SK-N-SH (cell line): ENCODE results near the gene RTN4RL2. TPM values are rescaled to one million over a fixed set of nuclear protein-coding genes. Genes with fewer than 3 reads are reported as not detected.

Experiments used
- CTCF ChIA-PET: fragments of 300-600, 350-600 bp; formaldehyde crosslinking; extraction: SDS; loops from one replicate; lab custom pipeline; 2021; lab: Yijun Ruan, JAX
- POLR2A ChIA-PET: fragments of 350-600 bp; sonication (Branson Sonifier 250); formaldehyde crosslinking; extraction: SDS; loops from one replicate; lab custom pipeline; 2020; ENCODE audit warnings: antibody characterized with exemption, inconsistent platforms; lab: Yijun Ruan, JAX
- DNase-seq: peaks from one replicate; pipeline ENCODE4 v3.0.0; 2012
- H2AFZ ChIP-seq: fragments of 200-600 bp; sonication (generic); 2 replicates; pipeline ENCODE4 v1.8.1; 2016; ENCODE audit warnings: antibody characterized with exemption, mild to moderate bottlenecking, low read depth
- H3F3A ChIP-seq: fragments of 200-600 bp; sonication (generic); replicated peaks from 2 replicates; pipeline ENCODE3; 2016; ENCODE audit warnings: antibody characterized with exemption, mild to moderate bottlenecking; ENCODE audit not compliant: insufficient read depth
- H3K27ac ChIP-seq, 2 experiments: fragments of 200-500 bp in 1 of 2; fragments of 200-600 bp in 1 of 2; sonication (Bioruptor generic) in 1 of 2; sonication (generic), shearing (Covaris generic) in 1 of 2; 2 replicates each; pipeline versions ENCODE4 v1.5.1 to v1.6.1; 2014 to 2016; ENCODE audit warnings: low read depth in 2 of 2, inconsistent platforms in 1 of 2, low read length in 1 of 2, mild to moderate bottlenecking in 1 of 2, mixed read lengths in 1 of 2
- H3K27me3 ChIP-seq: fragments of 200-600 bp; sonication (generic), shearing (Covaris generic); 2 replicates; pipeline ENCODE4 v1.6.1; 2016; ENCODE audit warnings: mixed run types; ENCODE audit not compliant: insufficient read depth
- H3K36me3 ChIP-seq, 2 experiments: fragments of 200-500 bp in 1 of 2; fragments of 200-600 bp in 1 of 2; sonication (Bioruptor generic) in 1 of 2; sonication (generic) in 1 of 2; replicated peaks in 1 of 2; 2 replicates each; pipeline versions ENCODE3 to v1.5.1; 2014 to 2016; ENCODE audit warnings: low read length in 1 of 2, mild to moderate bottlenecking in 1 of 2; ENCODE audit not compliant: insufficient read depth in 2 of 2, control insufficient read depth in 1 of 2
- H3K4me1 ChIP-seq, 2 experiments: fragments of 200-500 bp in 1 of 2; fragments of 200-600 bp in 1 of 2; sonication (Bioruptor generic) in 1 of 2; sonication (generic), shearing (Covaris generic) in 1 of 2; 2 replicates each; pipeline versions ENCODE4 v1.5.1 to v1.6.1; 2014 to 2016; ENCODE audit warnings: low read depth in 1 of 2, low read length in 1 of 2, mixed run types in 1 of 2; ENCODE audit not compliant: insufficient read depth in 2 of 2, control insufficient read depth in 1 of 2
- H3K4me2 ChIP-seq: fragments of 200-600 bp; sonication (generic), shearing (Covaris generic); 2 replicates; pipeline ENCODE4 v1.6.1; 2017; ENCODE audit warnings: mixed run types
- H3K4me3 ChIP-seq, 2 experiments: fragments of 200-500 bp in 1 of 2; fragments of 200-600 bp in 1 of 2; sonication (Bioruptor generic) in 1 of 2; sonication (generic), shearing (Covaris generic) in 1 of 2; 2 replicates each; pipeline versions ENCODE4 v1.5.1 to v1.8.1; 2014 to 2016; ENCODE audit warnings: low read depth in 2 of 2, inconsistent platforms in 1 of 2, low read length in 1 of 2, mild to moderate bottlenecking in 1 of 2, mixed read lengths in 1 of 2, moderate library complexity in 1 of 2
- H3K79me2 ChIP-seq: fragments of 200-600 bp; sonication (generic); 2 replicates; pipeline ENCODE4 v1.8.1; 2017; ENCODE audit warnings: mild to moderate bottlenecking; ENCODE audit not compliant: insufficient read depth
- H3K9ac ChIP-seq: fragments of 200-600 bp; sonication (generic); 2 replicates; pipeline ENCODE4 v1.6.1; 2017; ENCODE audit warnings: mixed run types
- H3K9me2 ChIP-seq: fragments of 200-600 bp; sonication (generic); 2 replicates; pipeline ENCODE4 v1.6.1; 2017; ENCODE audit warnings: mixed run types
- H3K9me3 ChIP-seq: fragments of 200-600 bp; sonication (generic); 2 replicates; pipeline ENCODE4 v1.6.1; 2017; ENCODE audit warnings: mixed run types, mild to moderate bottlenecking, moderate library complexity
- H4K20me1 ChIP-seq: fragments of 200-600 bp; sonication (generic); 2 replicates; pipeline ENCODE4 v1.6.1; 2017; ENCODE audit warnings: mild to moderate bottlenecking, mixed run types; ENCODE audit not compliant: insufficient read depth
- CHD2 ChIP-seq: fragments of 150-350 bp; IDR thresholded peaks from 2 replicates; pipeline ENCODE4 v1.6.1; 2018; ENCODE audit warnings: low read length; ENCODE audit not compliant: partially characterized antibody
- EP300 ChIP-seq, 2 experiments: IDR thresholded peaks; 2 replicates each; pipeline versions ENCODE4 v1.4.0 to v1.6.1; 2012; ENCODE audit warnings: borderline replicate concordance in 1 of 2, low read depth in 1 of 2, low read length in 1 of 2
- EZH2phosphoT487 ChIP-seq: fragments of 200-600 bp; sonication (generic); IDR thresholded peaks from 2 replicates; pipeline ENCODE4 v1.6.1; 2017; ENCODE audit warnings: low read depth, mixed run types, mild to moderate bottlenecking, antibody characterized with exemption, moderate library complexity, borderline replicate concordance
- FOXJ3 ChIP-seq: sonication (generic); formaldehyde crosslinking; IDR thresholded peaks from 2 replicates; pipeline ENCODE4 v1.5.1; 2020; ENCODE audit warnings: mild to moderate bottlenecking, missing genetic modification reagents
- FOXM1 ChIP-seq: IDR thresholded peaks from 2 replicates; pipeline ENCODE4 v1.4.0; 2012; ENCODE audit warnings: low read depth, mild to moderate bottlenecking
- GABPA ChIP-seq: IDR thresholded peaks from 2 replicates; pipeline ENCODE4 v1.4.0; 2012; ENCODE audit warnings: low read depth, mild to moderate bottlenecking
- JUND ChIP-seq: IDR thresholded peaks from 2 replicates; pipeline ENCODE4 v1.4.0; 2012
- MXI1 ChIP-seq: IDR thresholded peaks from 2 replicates; pipeline ENCODE4 v1.6.1; 2012; ENCODE audit warnings: mild to moderate bottlenecking, low read depth, low read length, improper control_type of control experiment
- NFIC ChIP-seq: IDR thresholded peaks from 2 replicates; pipeline ENCODE4 v1.4.0; 2012; ENCODE audit warnings: borderline replicate concordance
- NRF1 ChIP-seq: IDR thresholded peaks from 2 replicates; pipeline ENCODE4 v1.6.1; 2012; ENCODE audit warnings: low read depth, mild to moderate bottlenecking, low read length
- POLR2AphosphoS5 ChIP-seq: IDR thresholded peaks from 2 replicates; pipeline ENCODE4 v1.6.1; 2012; ENCODE audit warnings: low read depth, low read length
- RAD21 ChIP-seq: IDR thresholded peaks from 2 replicates; pipeline ENCODE4 v1.6.1; 2012; ENCODE audit warnings: mild to moderate bottlenecking, low read length
- RCOR1 ChIP-seq: fragments of 150-350 bp; IDR thresholded peaks from 2 replicates; pipeline ENCODE4 v1.6.1; 2017; ENCODE audit warnings: antibody characterized with exemption, low read length
- REST ChIP-seq: IDR thresholded peaks from 2 replicates; pipeline ENCODE4 v1.6.1; 2012; ENCODE audit warnings: mild to moderate bottlenecking, low read depth, low read length, moderate library complexity
- RFX5 ChIP-seq: IDR thresholded peaks from 2 replicates; pipeline ENCODE4 v1.6.1; 2012; ENCODE audit warnings: mild to moderate bottlenecking, improper control_type of control experiment, low read length
- RXRA ChIP-seq: IDR thresholded peaks from 2 replicates; pipeline ENCODE4 v1.4.0; 2012; ENCODE audit warnings: low read depth, mild to moderate bottlenecking, borderline replicate concordance
- SMC3 ChIP-seq: IDR thresholded peaks from 2 replicates; pipeline ENCODE4 v1.6.1; 2012; ENCODE audit warnings: low read depth, low read length, improper control_type of control experiment
- TAF1 ChIP-seq: IDR thresholded peaks from 2 replicates; pipeline ENCODE4 v1.6.1; 2012; ENCODE audit warnings: low read depth, mild to moderate bottlenecking, low read length, moderate library complexity, borderline replicate concordance
- TCF12 ChIP-seq: IDR thresholded peaks from 2 replicates; pipeline ENCODE4 v1.4.0; 2012
- TEAD4 ChIP-seq: IDR thresholded peaks from 2 replicates; pipeline ENCODE4 v1.4.0; 2012; ENCODE audit warnings: mild to moderate bottlenecking, borderline replicate concordance; ENCODE audit not compliant: insufficient read depth
- USF1 ChIP-seq: IDR thresholded peaks from 2 replicates; pipeline ENCODE4 v1.4.0; 2012; ENCODE audit warnings: low read depth, borderline replicate concordance
- YY1 ChIP-seq: IDR thresholded peaks from 2 replicates; pipeline ENCODE4 v1.4.0; 2012; ENCODE audit warnings: low read depth, mild to moderate bottlenecking
- WGBS: methylation state at CpG from one replicate; pipeline ENCODE4 v1.1.6; 2017; ENCODE audit warnings: low lambda C conversion rate; 5-methylcytosine and 5-hydroxymethylcytosine counted together
- polyA plus RNA-seq, 3 experiments: library from polyadenylated mRNA; depleted of rRNA; stranded (reverse); fragments of >200 nt; gene quantifications; 2 replicates each; pipeline ENCODE4 v1.2.3, GENCODE V29; 2012
- TF ChIP-seq, protein P1 (sequence below): IDR thresholded peaks from 2 replicates; pipeline ENCODE4 v1.4.0; 2012; ENCODE audit warnings: low read depth

The RTN4RL2 gene
- polyA plus RNA-seq, 1 of the 3 experiments (the other 2 are of a cell fraction), result 0.30 TPM

DNA sequence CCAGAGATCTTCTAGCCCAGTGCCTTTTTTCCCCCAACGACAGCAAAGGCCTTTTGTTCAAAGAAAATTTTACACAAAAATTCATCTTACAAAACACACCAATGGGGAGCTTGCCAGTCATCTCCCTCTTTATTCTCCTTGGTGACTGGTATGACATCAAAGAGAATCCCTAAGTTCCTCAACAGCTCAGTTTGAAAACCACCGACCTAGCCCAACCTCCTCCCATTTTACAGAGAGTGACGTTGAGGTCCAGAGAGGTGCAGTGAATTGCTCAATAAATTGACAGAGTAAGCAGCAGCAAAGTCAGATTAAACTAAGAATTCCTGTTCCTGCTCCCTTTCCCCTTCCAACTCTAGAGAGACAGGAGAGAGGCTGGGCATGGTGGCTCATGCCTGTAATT is 41.2 kb upstream of the RTN4RL2 start:
- no peaks in the 10 kb centered on the region for H3K9me2 ChIP-seq
- H3F3A ChIP-seq, result no peaks in the 10 kb centered on the region
- H3K4me2 ChIP-seq, result no peak overlapping the region
- no peak overlapping the region for H3K27ac ChIP-seq
- H3K36me3 ChIP-seq, result no peaks in the 10 kb centered on the region
- no peaks in the 10 kb centered on the region for H4K20me1 ChIP-seq
- H3K9ac ChIP-seq, result no peak overlapping the region
- H3K9me3 ChIP-seq, result no peaks in the 10 kb centered on the region
- H3K4me3 ChIP-seq, result no peak overlapping the region
- no peaks in the 10 kb centered on the region for H3K79me2 ChIP-seq
- no peak for DNase-seq
- H3K4me1 ChIP-seq, result peaks cover 2 to 5% of the 10 kb centered on the region in 2 experiments; a peak in 1 of 4 replicates
- TF ChIP-seq USF1 (no peak), EP300 (IDR thresholded peaks at IDR 0.05; ENCODE audit: borderline replicate concordance in 1 of 2, low read depth in 1 of 2, low read length in 1 of 2) (no peak), FOXJ3 (CRISPR knock-in tag) (no peak), RAD21 (no peak), RCOR1 (no peak), TEAD4 (no peak), JUND (no peak), NFIC (no peak), POLR2AphosphoS5 (no peak), RFX5 (no peak), REST (no peak), RXRA (no peak)
- TF ChIP-seq, protein P1, sequence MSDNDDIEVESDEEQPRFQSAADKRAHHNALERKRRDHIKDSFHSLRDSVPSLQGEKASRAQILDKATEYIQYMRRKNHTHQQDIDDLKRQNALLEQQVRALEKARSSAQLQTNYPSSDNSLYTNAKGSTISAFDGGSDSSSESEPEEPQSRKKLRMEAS, result no peak
- ChIA-PET CTCF (interaction anchor here (0.7 to 1.3 kb wide), 3 partner anchors 16 to 262 kb away, joined by 3 read pairs; no protein-coding TSS in a partner anchor), POLR2A (interaction anchor here (0.7 kb wide), 1 partner anchor 86 kb away, joined by 3 read pairs; no protein-coding TSS in a partner anchor)
- 60% methylated on average over 3 of the region's 3 CpGs for WGBS
- H3K27me3 ChIP-seq, result no peaks in the 10 kb centered on the region
- H2AFZ ChIP-seq, result no peak overlapping the region

DNA sequence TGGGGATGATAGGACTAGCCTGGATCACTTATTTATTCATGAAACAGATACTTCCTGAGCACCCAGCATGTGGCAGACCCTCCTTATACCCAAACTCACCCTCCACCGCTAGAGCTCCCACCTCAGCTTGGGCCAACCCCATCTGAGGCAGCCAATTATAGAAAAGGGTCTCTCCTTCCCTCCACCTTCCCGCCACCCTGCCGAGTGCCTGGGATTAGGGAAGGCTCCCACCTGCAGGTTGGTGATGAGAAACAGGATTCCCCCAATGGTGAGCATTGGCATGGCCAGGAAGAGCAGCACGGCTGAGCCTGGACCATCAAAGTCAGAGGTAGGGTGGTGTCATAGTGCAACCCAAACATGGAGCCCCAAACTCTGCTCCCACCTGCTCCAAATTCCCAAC is 39.3 kb upstream of the RTN4RL2 start:
- H3K9me3 ChIP-seq, result no peaks in the 10 kb centered on the region
- TF ChIP-seq RCOR1 (no peak), YY1 (no peak), EZH2phosphoT487 (no peak), MXI1 (no peak), TEAD4 (no peak), SMC3 (no peak), FOXM1 (no peak), FOXJ3 (CRISPR knock-in tag) (no peak), NRF1 (no peak), CHD2 (no peak), GABPA (no peak), TAF1 (no peak), EP300 (IDR thresholded peaks at IDR 0.05; ENCODE audit: borderline replicate concordance in 1 of 2, low read depth in 1 of 2, low read length in 1 of 2) (no peak), TCF12 (no peak)
- POLR2A ChIA-PET, result no interaction called here

More for the DNA sequence above, 39.3 kb upstream of the RTN4RL2 start:
- no peak for DNase-seq
- Histone ChIP-seq H3K4me3 (no peak overlapping the region), H2AFZ (no peak overlapping the region), H3K9ac (no peak overlapping the region), H3K9me2 (no peaks in the 10 kb centered on the region), H3K36me3 (no peaks in the 10 kb centered on the region), H3K4me1 (peaks cover 15 to 19% of the 10 kb centered on the region in 2 experiments; a peak in 2 of 4 replicates), H3K4me2 (no peak overlapping the region), H4K20me1 (no peaks in the 10 kb centered on the region), H3K27me3 (no peaks in the 10 kb centered on the region), H3F3A (no peaks in the 10 kb centered on the region), H3K79me2 (no peaks in the 10 kb centered on the region), H3K27ac (no peak overlapping the region)
- 77% methylated on average over 4 of the region's 4 CpGs for WGBS
- CTCF ChIA-PET, result no interaction called here
